Aorta (tissue), 5 donors: Measurements from ENCODE around the gene ZNF678. TPM values are rescaled to one million over a fixed set of nuclear protein-coding genes. Genes with fewer than 3 reads are reported as not detected.
A peak's percentile ranks its signal among the peaks of the same experiment; 100 is the strongest.

Experiments used
- ATAC-seq: fragments of 200-7000 bp; cut with Tn5 transposase; one replicate; pipeline ENCODE4 v1.9.1; 2022; ENCODE audit warnings: moderate library complexity; ENCODE audit not compliant: low FRiP score
- DNase-seq, 2 donors: peaks; one replicate each; pipeline ENCODE4 v3.0.0-alpha.2; 2020
- H3K27ac ChIP-seq, 2 donors: one replicate each; pipeline ENCODE4 v1.5.1; 2013; ENCODE audit warnings: low read length in 2 of 2, mild to moderate bottlenecking in 2 of 2, moderate library complexity in 2 of 2, control low read depth in 1 of 2, inconsistent platforms in 1 of 2, low read depth in 1 of 2
- H3K27me3 ChIP-seq, 2 donors: one replicate each; pipeline ENCODE4 v1.6.1; 2013; ENCODE audit warnings: control low read depth in 1 of 2, low read length in 1 of 2, mild to moderate bottlenecking in 1 of 2, moderate library complexity in 1 of 2; ENCODE audit not compliant: insufficient read depth in 2 of 2, control insufficient read depth in 1 of 2
- H3K36me3 ChIP-seq, 2 donors: one replicate each; pipeline ENCODE4 v1.6.1; 2013; ENCODE audit warnings: control low read depth in 1 of 2, low read length in 1 of 2, mild to moderate bottlenecking in 1 of 2; ENCODE audit not compliant: insufficient read depth in 2 of 2, control insufficient read depth in 1 of 2
- H3K4me1 ChIP-seq, 2 donors: one replicate each; pipeline ENCODE4 v1.6.1; 2013; ENCODE audit warnings: low read length in 2 of 2, control low read depth in 1 of 2, mild to moderate bottlenecking in 1 of 2, moderate library complexity in 1 of 2; ENCODE audit not compliant: insufficient read depth in 2 of 2, control insufficient read depth in 1 of 2
- H3K4me3 ChIP-seq, 2 donors: one replicate each; pipeline ENCODE4 v1.5.1; 2013; ENCODE audit warnings: low read length in 2 of 2, control low read depth in 1 of 2, mild to moderate bottlenecking in 1 of 2
- H3K9me3 ChIP-seq: one replicate; pipeline ENCODE4 v1.6.1; 2013; ENCODE audit warnings: mild to moderate bottlenecking, low read length; ENCODE audit not compliant: control insufficient read depth
- WGBS, 2 donors: extraction: QIAGEN DNeasy Blood & Tissue Kit; methylation state at CpG; one replicate each; pipeline ENCODE4 v1.1.7; 2013; 5-methylcytosine and 5-hydroxymethylcytosine counted together
- intact Hi-C, 2 donors: fragments of 100-400 bp; cut with DNase I; formaldehyde crosslinking; loops; one replicate each; pipeline versions ENCODE4 v1.14.2 to v1.15.0; 2022
- polyA plus RNA-seq, 2 donors: library from polyadenylated mRNA; stranded (reverse); fragments of 200-250 nt; gene quantifications; one replicate each; pipeline ENCODE4 v1.2.3, GENCODE V29; 2013
- total RNA-seq, 2 donors: library from RNA; stranded (reverse); fragmentation: NEBNext Ultra II Directional; extraction: Animal tissue kit (Norgen Biotek cat#: 25700); gene quantifications; one replicate each; pipeline ENCODE4 v1.2.1, GENCODE V29; 2021
- donor health status: healthy with polysubstance abuse.
- donor health status: Bipolar disorder and iron deficiency.
- donor health status: DM: no; HTN: no; CAD: no.
- donor health status: DM: no; HTN: no; CAD: no.
- donor health status: DM: yes; HTN: yes; CAD: no.

Gene ZNF678
- total and polyA plus RNA-seq, 4 donors, result 1.8 to 9.7 (median 5.0) TPM

- H3K4me1 ChIP-seq, result no peaks in the 10 kb centered on the region
- peaks cover 0 to 2% of the 10 kb centered on the region in 2 donors for H3K36me3 ChIP-seq
- 4% methylated on average over 71 to 84 of the region's 84 CpGs for WGBS, 2 donors
- H3K9me3 ChIP-seq, result peaks cover 2% of the 10 kb centered on the region
- no peak overlapping the region for H3K27ac ChIP-seq
- ATAC-seq (peak; percentile 94), DNase-seq (peak; percentile 93 to 96)
- peak overlapping the region; percentile 50 to 75 for H3K4me3 ChIP-seq
- intact Hi-C loops, result loop anchor here in 1 of 2 donors (5.0 kb wide), 1 partner anchor 190 kb away; no protein-coding TSS in a partner anchor
- no peaks in the 10 kb centered on the region for H3K27me3 ChIP-seq
Observed at GRCh38 chr1:227542153-227543120, 20.9 kb upstream of the ZNF678 start.

DNA sequence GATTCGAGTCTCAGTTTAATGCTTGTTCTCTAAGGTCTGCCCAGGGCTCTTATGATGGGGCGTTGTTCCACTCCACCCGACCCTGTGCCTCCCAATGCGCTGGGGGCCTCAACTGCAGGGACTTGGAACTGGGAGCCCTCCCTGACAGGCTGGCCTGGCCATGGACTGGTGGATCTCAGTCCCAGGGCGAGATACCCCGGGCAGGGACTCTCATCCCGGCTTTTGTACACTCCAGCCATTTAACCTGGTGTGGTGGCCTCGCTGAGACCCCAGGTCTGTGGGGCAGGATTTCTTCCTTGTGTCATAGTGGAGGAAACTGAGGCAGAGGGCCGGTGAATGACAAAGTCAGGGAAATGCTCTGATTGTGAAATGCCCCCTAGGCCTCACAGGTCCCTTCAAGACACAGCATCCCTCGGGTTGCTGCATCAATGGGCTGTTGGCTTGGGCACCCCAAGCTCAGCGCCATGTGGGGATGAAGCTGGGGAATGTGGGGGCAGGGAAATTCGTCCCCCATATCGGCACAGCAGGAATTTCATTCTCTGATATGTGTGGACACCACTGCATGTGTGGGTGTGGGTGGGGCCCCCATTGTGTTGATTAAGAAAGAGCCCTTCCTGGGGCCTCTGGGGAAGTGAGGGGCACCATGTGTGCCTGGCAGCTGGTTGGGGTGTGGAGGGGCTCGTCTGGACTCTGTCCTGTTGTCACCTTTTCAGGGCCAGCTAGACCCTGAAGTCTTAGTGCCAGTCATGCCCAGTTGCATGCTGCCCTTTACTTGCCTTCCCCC, 19.9 kb upstream of the ZNF678 start:
- H3K4me1 ChIP-seq, result no peaks in the 10 kb centered on the region
- intact Hi-C loops, result loop anchor here in 1 of 2 donors (5.0 kb wide), 1 partner anchor 189 kb away; no protein-coding TSS in a partner anchor
- no peak for ATAC-seq
- no peaks in the 10 kb centered on the region for H3K36me3 ChIP-seq
- H3K4me3 ChIP-seq, result no peak overlapping the region
- WGBS, 2 donors, result 86 to 95% methylated on average over 14 of the region's 14 CpGs
- no peak overlapping the region for H3K27ac ChIP-seq
- H3K9me3 ChIP-seq, result no peaks in the 10 kb centered on the region
- DNase-seq, result peak; percentile 40 to 54
- H3K27me3 ChIP-seq, result no peaks in the 10 kb centered on the region

DNA sequence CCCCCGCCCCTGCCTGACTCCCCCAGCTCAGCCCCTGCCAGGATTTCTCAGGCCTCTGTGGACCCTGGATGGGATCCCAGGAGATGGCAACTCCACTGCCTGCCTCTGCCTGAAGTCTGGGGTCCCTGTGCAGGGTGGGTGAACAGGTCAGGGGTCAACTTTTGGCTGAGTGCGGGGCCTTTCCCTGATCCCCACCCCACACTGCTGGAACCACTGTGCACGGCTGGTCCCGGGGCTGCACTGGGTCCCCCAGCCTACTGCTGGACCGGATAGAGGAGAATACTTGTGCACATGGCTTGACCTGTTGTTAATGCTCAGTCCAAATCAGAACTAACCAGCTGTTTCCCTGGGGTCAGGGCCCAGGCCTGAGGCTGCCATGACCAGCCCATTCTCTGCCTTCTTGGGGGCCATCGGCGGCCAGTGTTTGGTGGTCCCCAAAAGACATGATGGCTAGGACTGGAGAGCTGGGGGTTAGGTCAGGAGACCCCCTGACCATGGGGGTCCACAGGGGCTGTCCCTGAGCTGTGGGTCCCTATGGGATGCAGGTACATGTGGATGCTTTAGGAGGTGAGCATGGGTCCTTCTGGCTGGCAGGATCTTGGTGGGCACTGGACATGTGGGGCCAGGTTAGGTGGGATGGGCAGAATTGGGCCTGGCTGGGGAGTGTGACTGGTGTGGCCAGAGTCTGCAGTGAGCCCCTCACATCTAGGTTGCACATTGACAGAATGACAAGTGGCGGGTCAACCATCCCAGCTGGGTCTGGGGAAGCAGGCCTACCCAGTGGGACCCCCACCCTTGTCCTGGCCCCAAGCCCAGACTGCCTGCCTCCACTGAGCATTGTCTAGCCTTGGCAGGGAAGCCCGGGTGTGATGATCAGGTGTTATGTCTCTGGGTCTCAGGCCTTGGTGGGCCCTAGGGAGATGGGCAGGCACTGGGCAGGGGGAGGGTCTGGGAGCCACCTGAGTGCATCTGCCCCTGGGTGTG, 19.0 kb upstream of the ZNF678 start:
- Histone ChIP-seq H3K4me3 (no peak overlapping the region), H3K27me3 (no peaks in the 10 kb centered on the region), H3K9me3 (no peaks in the 10 kb centered on the region), H3K36me3 (no peaks in the 10 kb centered on the region), H3K27ac (no peak overlapping the region), H3K4me1 (no peaks in the 10 kb centered on the region)
- WGBS, 2 donors, result 93 to 95% methylated on average over 9 of the region's 9 CpGs
- DNase-seq (peak; percentile 40 to 63), ATAC-seq (no peak)
- intact Hi-C loops, result loop anchor here in 1 of 2 donors (5.0 kb wide), 1 partner anchor 188 kb away; no protein-coding TSS in a partner anchor

DNA sequence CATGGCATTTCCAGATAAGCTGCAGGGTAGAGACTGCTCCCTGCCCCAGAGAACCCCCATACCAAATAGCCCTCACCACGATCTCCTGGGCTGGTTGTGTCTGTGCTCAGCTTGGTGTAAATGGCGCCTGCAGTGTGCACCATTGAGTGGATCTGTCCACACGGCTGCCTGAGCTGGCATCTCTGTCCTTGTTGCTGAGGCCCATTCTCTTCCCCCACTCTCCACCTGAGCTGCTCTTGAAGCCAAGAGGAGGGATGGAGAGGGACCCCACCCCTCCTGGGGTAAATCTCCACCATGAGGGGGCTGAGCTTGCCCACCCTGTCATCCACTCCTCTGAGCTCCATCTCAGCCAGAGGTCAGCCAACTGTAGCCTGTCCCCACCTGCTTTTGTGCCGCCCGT, 18.0 kb upstream of the ZNF678 start:
- intact Hi-C loops, result no loop called here
- Histone ChIP-seq H3K27me3 (no peaks in the 10 kb centered on the region), H3K27ac (no peak overlapping the region), H3K9me3 (peaks cover 2% of the 10 kb centered on the region), H3K4me3 (no peak overlapping the region), H3K36me3 (no peaks in the 10 kb centered on the region), H3K4me1 (no peaks in the 10 kb centered on the region)
- DNase-seq (peak in 1 of 2 donors; percentile 47), ATAC-seq (no peak)
- WGBS, 2 donors, result 94 to 96% methylated on average over 5 of the region's 5 CpGs

DNA sequence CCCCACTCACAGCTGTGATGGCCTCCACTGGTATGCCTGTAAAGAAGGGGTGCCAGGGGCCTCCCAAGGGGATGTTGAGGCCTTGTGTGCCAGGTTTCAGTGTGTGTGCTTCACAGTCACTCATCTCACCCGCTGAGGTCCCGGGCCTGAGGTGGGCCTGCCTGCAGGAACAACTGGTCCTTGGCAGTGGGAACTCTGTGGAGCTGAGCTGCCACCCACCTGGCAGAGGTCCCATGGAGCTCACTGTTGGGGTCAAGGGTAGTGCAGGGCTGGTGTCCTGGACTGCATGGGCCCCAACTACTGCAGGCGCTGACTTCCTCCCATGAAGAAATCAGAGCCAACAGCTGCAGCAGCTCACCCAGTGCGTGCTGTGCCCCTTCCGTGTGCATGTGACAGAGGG, 17.3 kb upstream of the ZNF678 start:
- Histone ChIP-seq H3K4me1 (no peaks in the 10 kb centered on the region), H3K36me3 (no peaks in the 10 kb centered on the region), H3K9me3 (peaks cover 3% of the 10 kb centered on the region), H3K4me3 (no peak overlapping the region), H3K27ac (no peak overlapping the region), H3K27me3 (no peaks in the 10 kb centered on the region)
- DNase-seq (peak in 1 of 2 donors; percentile 50), ATAC-seq (no peak)
- intact Hi-C loops, result no loop called here
- 59 to 70% methylated on average over 5 of the region's 5 CpGs for WGBS, 2 donors

- no peak overlapping the region for H3K4me3 ChIP-seq
- H3K9me3 ChIP-seq, result peaks cover 3% of the 10 kb centered on the region
- H3K36me3 ChIP-seq, result no peaks in the 10 kb centered on the region
- intact Hi-C loops, result no loop called here
- WGBS, 2 donors, result 96 to 99% methylated on average over 8 of the region's 8 CpGs
- no peak overlapping the region for H3K27ac ChIP-seq
- DNase-seq, result peak in 1 of 2 donors; percentile 73
- H3K4me1 ChIP-seq, result no peaks in the 10 kb centered on the region
- H3K27me3 ChIP-seq, result no peaks in the 10 kb centered on the region
- ATAC-seq, result no peak
Observed at GRCh38 chr1:227546598-227547309, 16.6 kb upstream of the ZNF678 start.

DNA sequence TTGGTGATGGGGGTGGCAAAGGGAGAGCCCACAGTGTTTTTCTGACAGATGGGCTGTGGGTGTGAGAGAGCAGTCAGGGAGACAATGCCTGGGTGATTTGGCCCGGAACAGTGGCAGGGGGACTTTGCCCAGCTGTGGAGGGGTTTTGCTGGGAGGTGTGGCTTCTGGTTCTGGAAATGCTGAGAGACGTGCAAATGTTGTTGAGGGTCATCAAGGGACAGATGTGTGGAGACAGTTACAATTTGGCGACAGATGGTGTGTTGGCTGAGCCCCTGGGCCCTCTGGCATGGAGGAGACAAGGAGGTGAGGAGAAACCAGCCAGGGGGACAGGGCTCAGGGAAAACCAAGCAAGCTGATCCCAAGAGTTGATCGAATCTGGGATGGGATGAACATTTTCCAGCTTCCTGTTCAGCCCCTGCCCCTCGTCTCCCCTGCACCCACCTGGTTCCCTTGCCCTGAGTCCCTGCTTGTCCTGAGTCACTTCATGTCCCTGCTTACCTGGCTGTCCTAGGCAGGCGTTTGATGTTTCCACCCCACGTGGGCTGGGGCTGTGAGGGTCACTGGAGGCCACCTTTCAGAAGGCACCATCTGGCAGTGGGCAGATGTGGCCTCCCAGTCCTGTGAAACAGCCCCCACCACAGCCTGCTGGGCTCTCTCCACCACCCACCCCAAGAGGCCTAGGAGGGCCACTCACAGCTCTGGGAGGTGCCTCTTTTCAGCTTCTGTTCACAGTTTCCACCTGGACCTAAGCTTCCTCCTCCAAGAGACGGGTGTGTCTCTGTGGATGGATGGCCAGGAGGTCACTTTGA, 15.8 kb upstream of the ZNF678 start:
- ATAC-seq (no peak), DNase-seq (peak in 1 of 2 donors; percentile 55)
- H3K9me3 ChIP-seq, result peaks cover 3% of the 10 kb centered on the region
- H3K36me3 ChIP-seq, result no peaks in the 10 kb centered on the region
- no peaks in the 10 kb centered on the region for H3K4me1 ChIP-seq
- no peaks in the 10 kb centered on the region for H3K27me3 ChIP-seq
- intact Hi-C loops, result no loop called here
- WGBS, 2 donors, result 75 to 82% methylated on average over 7 to 8 of the region's 8 CpGs
- H3K27ac ChIP-seq, result no peak overlapping the region
- no peak overlapping the region for H3K4me3 ChIP-seq
